Thyroid gland (tissue), 4 donors: Measurements from ENCODE around the gene NUP214. TPM values are rescaled to one million over a fixed set of nuclear protein-coding genes. Genes with fewer than 3 reads are reported as not detected.
"Not testable (repeated sequence)": the region's sequence is repeated elsewhere in the genome, so short reads cannot be mapped to it uniquely, and the experiment has no call there.

Experiments
- DNase-seq, 2 donors: peaks; one replicate each; pipeline ENCODE4 v3.0.0-alpha.2; 2019
- H3K27ac ChIP-seq, 3 donors: fragments of 200-600 bp; sonication (generic); 1 replicate in 2 of 3; 2 replicates in 1 of 3; pipeline ENCODE4 v1.5.1; 2016 to 2019; ENCODE audit warnings: mild to moderate bottlenecking in 1 of 3, moderate library complexity in 1 of 3
- H3K27me3 ChIP-seq: fragments of 200-600 bp; sonication (generic); one replicate; pipeline ENCODE4 v1.5.1; 2019
- H3K36me3 ChIP-seq, 2 donors: fragments of 200-600 bp; sonication (generic); one replicate each; pipeline ENCODE4 v1.5.1; 2016 to 2019
- H3K4me1 ChIP-seq, 2 donors: fragments of 200-600 bp; sonication (generic); one replicate each; pipeline ENCODE4 v1.5.1; 2017 to 2019
- H3K4me3 ChIP-seq, 3 donors: fragments of 200-600 bp; sonication (generic); replicated peaks in 1 of 3; 1 replicate in 2 of 3; 2 replicates in 1 of 3; pipeline ENCODE4 v1.5.1; 2016; ENCODE audit warnings: mild to moderate bottlenecking in 1 of 3
- H3K9me3 ChIP-seq: fragments of 200-600 bp; sonication (generic); one replicate; pipeline ENCODE4 v1.5.1; 2017
- CTCF ChIP-seq, 6 experiments: fragments of 200-600 bp in 3 of 6; fragments of 450-650 bp in 3 of 6; sonication (generic) in 3 of 6; IDR thresholded peaks; one replicate each; pipeline ENCODE4 v1.5.1; 2016 to 2019; ENCODE audit warnings: antibody characterized with exemption in 6 of 6, mild to moderate bottlenecking in 2 of 6, inconsistent platforms in 1 of 6, moderate library complexity in 1 of 6
- POLR2A ChIP-seq, 2 donors: fragments of 450-650 bp; IDR thresholded peaks; one replicate each; pipeline ENCODE4 v1.6.1; 2017; ENCODE audit warnings: antibody characterized with exemption in 2 of 2, mild to moderate bottlenecking in 2 of 2, moderate library complexity in 1 of 2
- WGBS, 2 donors: methylation state at CpG; one replicate each; pipeline ENCODE4 v1.1.5; 2017; 5-methylcytosine and 5-hydroxymethylcytosine counted together
- intact Hi-C: fragments of 100-400 bp; cut with DNase I; formaldehyde crosslinking; loops from one replicate; pipeline ENCODE4 v1.15.1; 2023
- total RNA-seq, 4 donors: library from RNA; depleted of rRNA; stranded (reverse); fragments of >200 nt; gene quantifications; one replicate each; pipeline ENCODE4 v1.2.3, GENCODE V29; 2016

Gene NUP214
- total RNA-seq, 4 donors from 2014 or later, result 27.3 to 59.2 (median 46.6) TPM

DNA sequence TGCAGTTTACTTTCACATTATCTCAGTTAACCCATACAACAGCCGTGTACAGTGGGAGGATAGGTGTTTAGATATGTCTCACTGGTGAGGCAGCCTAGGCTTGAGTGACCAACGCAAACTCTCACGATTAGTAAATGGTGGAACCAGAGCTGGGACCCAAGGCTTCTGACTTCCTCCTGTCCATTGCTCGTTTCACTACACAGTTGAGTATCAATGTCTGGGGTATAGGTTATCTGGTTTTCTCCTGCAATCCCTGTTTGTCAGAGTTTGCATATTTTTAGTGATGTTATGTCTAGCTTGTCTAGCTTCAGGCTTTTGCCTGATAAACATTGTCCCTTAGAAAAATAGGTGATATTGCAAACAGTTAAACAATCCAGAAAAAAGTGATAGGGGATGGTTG is 62.6 kb downstream of the NUP214 start:
- no peak for TF ChIP-seq CTCF (IDR thresholded peaks at IDR 0.05)
- no peak for TF ChIP-seq POLR2A (IDR thresholded peaks at IDR 0.05)
- Histone ChIP-seq H3K4me3 (no peak overlapping the region), H3K36me3 (peaks cover 0 to 35% of the 10 kb centered on the region in 2 donors), H3K27me3 (no peaks in the 10 kb centered on the region), H3K9me3 (no peaks in the 10 kb centered on the region), H3K4me1 (no peaks in the 10 kb centered on the region), H3K27ac (no peak overlapping the region)
- DNase-seq, result no peak
- intact Hi-C loops, result no loop called here
- 97 to 98% methylated on average over 4 of the region's 4 CpGs for WGBS, 2 donors

- H3K27me3 ChIP-seq, result no peaks in the 10 kb centered on the region
- peaks cover 0 to 35% of the 10 kb centered on the region in 2 donors for H3K36me3 ChIP-seq
- no peak for DNase-seq
- no peak overlapping the region for H3K27ac ChIP-seq
- WGBS, 2 donors, result 91 to 93% methylated on average over 3 of the region's 3 CpGs
- intact Hi-C loops, result no loop called here
- no peaks in the 10 kb centered on the region for H3K4me1 ChIP-seq
- H3K4me3 ChIP-seq, result no peak overlapping the region
- no peaks in the 10 kb centered on the region for H3K9me3 ChIP-seq
- TF ChIP-seq CTCF (IDR thresholded peaks at IDR 0.05) (no peak), POLR2A (IDR thresholded peaks at IDR 0.05) (no peak)
These were observed 63.6 kb downstream of the NUP214 start for GRCh38 chr9:131188976-131189375.

- Histone ChIP-seq H3K4me3 (no peak overlapping the region), H3K36me3 (peaks cover 0 to 35% of the 10 kb centered on the region in 2 donors), H3K9me3 (no peaks in the 10 kb centered on the region), H3K27me3 (no peaks in the 10 kb centered on the region), H3K4me1 (no peaks in the 10 kb centered on the region), H3K27ac (no peak overlapping the region)
- intact Hi-C loops, result no loop called here
- WGBS, 2 donors, result 93 to 96% methylated on average over 3 of the region's 3 CpGs
- no peak for DNase-seq
- TF ChIP-seq POLR2A (IDR thresholded peaks at IDR 0.05) (no peak), CTCF (IDR thresholded peaks at IDR 0.05) (no peak)
These were observed 64.8 kb downstream of the NUP214 start for GRCh38 chr9:131190191-131190590.

DNA sequence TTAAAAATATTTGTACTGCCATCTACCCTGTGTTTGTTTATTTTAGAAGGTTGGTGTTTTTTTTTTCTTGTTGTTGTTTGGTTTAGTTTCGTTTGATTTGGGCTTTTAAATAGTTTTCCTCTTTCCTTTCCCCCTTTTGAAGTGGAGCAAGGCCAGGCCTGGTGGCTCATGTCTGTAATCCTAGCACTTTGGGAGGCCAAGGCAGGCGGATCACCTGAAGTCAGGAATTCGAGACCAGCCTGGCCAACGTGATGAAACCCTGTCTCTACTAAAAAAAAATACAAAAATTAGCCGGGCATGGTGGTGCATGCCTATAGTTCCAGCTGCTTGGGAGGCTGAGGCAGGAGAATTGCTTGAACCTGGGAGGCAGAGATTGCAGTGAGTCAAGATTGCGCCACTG is 65.6 kb downstream of the NUP214 start:
- H3K4me3 ChIP-seq, intact Hi-C loops, H3K9me3 ChIP-seq, DNase-seq, H3K27me3 ChIP-seq, H3K4me1 ChIP-seq, H3K27ac ChIP-seq: not testable (repeated sequence)
- peaks cover under 1 to 35% of the 10 kb centered on the region in 2 donors for H3K36me3 ChIP-seq
- WGBS, 2 donors, result 74 to 77% methylated on average over 6 of the region's 6 CpGs

- no peak for DNase-seq
- TF ChIP-seq CTCF (IDR thresholded peaks at IDR 0.05) (no peak), POLR2A (IDR thresholded peaks at IDR 0.05) (no peak)
- Histone ChIP-seq H3K9me3 (no peaks in the 10 kb centered on the region), H3K27me3 (no peaks in the 10 kb centered on the region), H3K36me3 (peaks cover 8 to 38% of the 10 kb centered on the region in 2 donors), H3K4me3 (no peak overlapping the region), H3K27ac (no peak overlapping the region), H3K4me1 (no peaks in the 10 kb centered on the region)
- 97 to 98% methylated on average over 3 of the region's 3 CpGs for WGBS, 2 donors
- intact Hi-C loops, result no loop called here
These were observed 66.5 kb downstream of the NUP214 start for GRCh38 chr9:131191857-131192256.

DNA sequence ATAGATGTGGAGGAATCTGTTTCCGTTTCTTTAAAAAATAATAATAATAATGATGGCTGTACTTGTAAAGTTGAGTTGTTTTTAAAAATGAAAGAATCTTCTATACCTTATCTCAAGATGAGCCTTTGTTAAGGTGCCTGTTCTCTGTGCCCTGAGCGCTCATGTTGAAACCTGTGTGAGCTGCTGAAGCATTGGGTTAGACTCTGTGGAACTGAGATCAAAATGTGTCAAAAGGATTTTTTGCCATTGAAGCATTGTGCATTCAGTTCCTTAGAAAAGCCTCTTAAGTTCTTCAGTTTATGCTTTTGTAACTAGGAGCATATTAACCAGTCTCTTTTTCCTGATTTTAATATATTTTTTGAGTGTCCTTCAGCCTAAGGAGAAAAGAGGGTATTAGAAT is 67.7 kb downstream of the NUP214 start:
- H3K27me3 ChIP-seq, result no peaks in the 10 kb centered on the region
- DNase-seq, result no peak
- H3K4me3 ChIP-seq, result no peak overlapping the region
- H3K4me1 ChIP-seq, result no peaks in the 10 kb centered on the region
- H3K27ac ChIP-seq, result no peak overlapping the region
- no peak for TF ChIP-seq CTCF (IDR thresholded peaks at IDR 0.05)
- no peak for TF ChIP-seq POLR2A (IDR thresholded peaks at IDR 0.05)
- H3K9me3 ChIP-seq, result no peaks in the 10 kb centered on the region
- 96 to 99% methylated on average over 2 of the region's 2 CpGs for WGBS, 2 donors
- intact Hi-C loops, result no loop called here
- peaks cover 18 to 43% of the 10 kb centered on the region in 2 donors for H3K36me3 ChIP-seq
